Neural progenitor cell (in vitro differentiated cells): ENCODE results near the gene ITPK1.

Experiments
- EZH2phosphoT487 ChIP-seq: fragments of 200-600 bp; sonication (generic); IDR thresholded peaks from 2 replicates; pipeline ENCODE4 v1.6.1; 2017; ENCODE audit warnings: antibody characterized with exemption
- TF ChIP-seq, protein P1 (sequence below): fragments of 200-600 bp; sonication (generic); IDR thresholded peaks from 2 replicates; pipeline ENCODE4 v1.5.1; 2017; ENCODE audit warnings: antibody characterized with exemption, mild to moderate bottlenecking

DNA sequence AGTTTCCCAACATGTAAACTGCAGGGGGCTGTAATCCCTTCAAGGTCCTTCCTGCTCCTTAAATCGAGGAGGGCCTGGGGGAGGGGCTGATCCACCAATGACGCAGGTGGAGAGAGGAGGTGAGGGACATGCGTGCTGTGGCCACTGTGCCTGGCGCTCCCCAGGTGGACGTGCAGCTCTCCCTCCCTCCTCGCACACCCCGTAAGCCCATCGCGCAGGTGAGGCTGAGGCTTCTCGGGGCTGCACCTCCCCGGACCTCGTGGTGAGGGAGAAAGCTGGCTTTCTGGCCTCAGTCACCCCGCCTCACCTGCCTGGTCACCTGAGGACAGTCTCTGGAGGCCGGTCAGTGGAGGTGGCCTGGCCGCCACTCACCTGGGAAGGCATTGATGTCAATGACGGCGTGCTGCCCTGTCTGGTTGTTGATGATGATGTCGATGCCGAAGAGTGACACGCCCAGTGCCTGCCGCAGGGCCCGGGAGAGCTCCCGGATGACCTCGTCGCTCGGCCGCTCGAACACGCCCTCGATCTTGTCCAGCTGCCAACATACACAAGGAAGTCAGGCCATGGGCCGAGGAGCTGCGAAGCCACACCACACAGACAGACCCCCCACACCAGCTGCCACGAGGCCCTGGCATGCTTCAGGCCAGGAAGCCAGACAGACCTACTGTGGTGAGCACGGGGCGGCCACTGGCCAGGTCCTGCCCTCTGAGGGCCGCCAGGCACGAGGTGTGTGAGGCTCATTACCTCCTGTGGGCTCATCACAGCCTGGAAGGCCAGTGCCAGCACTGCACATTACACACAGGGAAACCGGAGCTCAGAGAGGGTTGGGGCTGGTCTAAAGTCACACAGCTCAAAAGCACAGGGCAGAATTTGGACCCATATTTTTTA is 169.5 kb downstream of the ITPK1 start:
- TF ChIP-seq, protein P1, sequence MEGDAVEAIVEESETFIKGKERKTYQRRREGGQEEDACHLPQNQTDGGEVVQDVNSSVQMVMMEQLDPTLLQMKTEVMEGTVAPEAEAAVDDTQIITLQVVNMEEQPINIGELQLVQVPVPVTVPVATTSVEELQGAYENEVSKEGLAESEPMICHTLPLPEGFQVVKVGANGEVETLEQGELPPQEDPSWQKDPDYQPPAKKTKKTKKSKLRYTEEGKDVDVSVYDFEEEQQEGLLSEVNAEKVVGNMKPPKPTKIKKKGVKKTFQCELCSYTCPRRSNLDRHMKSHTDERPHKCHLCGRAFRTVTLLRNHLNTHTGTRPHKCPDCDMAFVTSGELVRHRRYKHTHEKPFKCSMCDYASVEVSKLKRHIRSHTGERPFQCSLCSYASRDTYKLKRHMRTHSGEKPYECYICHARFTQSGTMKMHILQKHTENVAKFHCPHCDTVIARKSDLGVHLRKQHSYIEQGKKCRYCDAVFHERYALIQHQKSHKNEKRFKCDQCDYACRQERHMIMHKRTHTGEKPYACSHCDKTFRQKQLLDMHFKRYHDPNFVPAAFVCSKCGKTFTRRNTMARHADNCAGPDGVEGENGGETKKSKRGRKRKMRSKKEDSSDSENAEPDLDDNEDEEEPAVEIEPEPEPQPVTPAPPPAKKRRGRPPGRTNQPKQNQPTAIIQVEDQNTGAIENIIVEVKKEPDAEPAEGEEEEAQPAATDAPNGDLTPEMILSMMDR = no peak
- TF ChIP-seq EZH2phosphoT487 = no peak
